ENCODE results near the gene F5.
A peak's percentile ranks its signal among the peaks of the same experiment; 100 is the strongest.
"Not testable (repeated sequence)": the region's sequence is repeated elsewhere in the genome, so short reads cannot be mapped to it uniquely, and the experiment has no call there.

Gene F5

GRCh38 chr1:169503601-169504000 is 82.7 kb downstream of the F5 start:
- not testable (repeated sequence) for DNase-seq

GRCh38 chr1:169499807-169500206 is 86.5 kb downstream of the F5 start:
- DNase-seq: no peak

GRCh38 chr1:169497317-169497716 is 89.0 kb downstream of the F5 start:
- DNase-seq: no peak

GRCh38 chr1:169495916-169496315 is 90.4 kb downstream of the F5 start:
- DNase-seq: no peak

GRCh38 chr1:169495046-169495775 is 91.1 kb downstream of the F5 start:
- DNase-seq: no peak

GRCh38 chr1:169494343-169494742 is 91.9 kb downstream of the F5 start:
- DNase-seq: no peak

GRCh38 chr1:169493251-169493650 is 93.0 kb downstream of the F5 start:
- DNase-seq: no peak

GRCh38 chr1:169491845-169492281 is 94.4 kb downstream of the F5 start:
- peak; percentile 48 for DNase-seq

GRCh38 chr1:169488157-169488556 is 98.1 kb downstream of the F5 start:
- no peak for DNase-seq

- DNase-seq: no peak
Observed at GRCh38 chr1:169487561-169487960, 98.7 kb downstream of the F5 start.

- DNase-seq: no peak
Observed at GRCh38 chr1:169487133-169487532, 99.1 kb downstream of the F5 start.

GRCh38 chr1:169486281-169487051 is 99.8 kb downstream of the F5 start:
- no peak for DNase-seq

GRCh38 chr1:169485431-169486280 is 100.6 kb downstream of the F5 start, which contains the start of gene SLC19A2:
TSS of gene SLC19A2 (minus strand) at chr1:169485944. CDS start at chr1:169485766, 178 bp downstream.
- peak; percentile 93 for DNase-seq

- DNase-seq: peak; percentile 33
Observed at GRCh38 chr1:169484683-169485430, 101.4 kb downstream of the F5 start.

- no peak for DNase-seq
Observed at GRCh38 chr1:169484101-169484500, 102.2 kb downstream of the F5 start.

GRCh38 chr1:169483500-169483966 is 102.7 kb downstream of the F5 start:
- no peak for DNase-seq

GRCh38 chr1:169479363-169480066 is 106.8 kb downstream of the F5 start:
- no peak for DNase-seq

GRCh38 chr1:169478094-169478672 is 108.1 kb downstream of the F5 start:
- DNase-seq: no peak

GRCh38 chr1:169475806-169476387 is 110.4 kb downstream of the F5 start:
- DNase-seq: no peak

- no peak for DNase-seq
Observed at GRCh38 chr1:169474302-169474995, 111.8 kb downstream of the F5 start.
